HCT116 (cell line): ENCODE measurements around the gene DTYMK.
"Not testable (repeated sequence)": the region's sequence is repeated elsewhere in the genome, so short reads cannot be mapped to it uniquely, and the experiment has no call there.

Experiments used
- EGR1 ChIP-seq: IDR thresholded peaks from 2 replicates; pipeline ENCODE4 v1.6.1; 2012; ENCODE audit warnings: low read depth
- EZH2 ChIP-seq: fragments of 200-600 bp; sonication (generic); IDR thresholded peaks from 2 replicates; pipeline ENCODE4 v1.6.1; 2017; ENCODE audit warnings: antibody characterized with exemption, mixed run types
- JUND ChIP-seq: IDR thresholded peaks from 2 replicates; pipeline ENCODE4 v1.6.1; 2012
- MAX ChIP-seq: IDR thresholded peaks from 2 replicates; pipeline ENCODE4 v1.6.1; 2012
- POLR2A ChIP-seq: IDR thresholded peaks from 2 replicates; pipeline ENCODE4 v1.7.0; 2011; ENCODE audit warnings: borderline replicate concordance; ENCODE audit not compliant: insufficient read depth, insufficient read length; ENCODE audit errors: extremely low read depth
- POLR2AphosphoS5 ChIP-seq: IDR thresholded peaks from 2 replicates; pipeline ENCODE4 v1.6.1; 2011; ENCODE audit warnings: mild to moderate bottlenecking, low read depth, low read length, moderate library complexity
- REST ChIP-seq: IDR thresholded peaks from 2 replicates; pipeline ENCODE4 v1.6.1; 2012; ENCODE audit warnings: low read depth
- SIN3A ChIP-seq: IDR thresholded peaks from 2 replicates; pipeline ENCODE4 v1.6.1; 2012; ENCODE audit warnings: low read depth
- ZFX ChIP-seq: fragments of 450-650 bp; IDR thresholded peaks from 2 replicates; pipeline ENCODE4 v1.6.1; 2017
- ZNF274 ChIP-seq: fragments of 200-500 bp; sonication (Bioruptor generic); IDR thresholded peaks from 2 replicates; pipeline ENCODE4 v1.6.1; 2014; ENCODE audit warnings: mild to moderate bottlenecking, low read depth, low read length, inconsistent platforms
- TF ChIP-seq, protein P1 (sequence below), 3 experiments: fragments of 200-600 bp in 1 of 3; sonication (generic) in 1 of 3; IDR thresholded peaks in 2 of 3; conservative IDR thresholded peaks in 1 of 3; 2 replicates each; pipeline ENCODE4 v1.5.1; 2012 to 2017; ENCODE audit warnings: low read depth in 2 of 3, low read length in 2 of 3, antibody characterized with exemption in 1 of 3, borderline replicate concordance in 1 of 3, control low read depth in 1 of 3, mild to moderate bottlenecking in 1 of 3, mixed read lengths in 1 of 3, mixed run types in 1 of 3, moderate library complexity in 1 of 3; ENCODE audit not compliant: insufficient read depth in 1 of 3
- TF ChIP-seq, protein P2 (sequence below): IDR thresholded peaks from 2 replicates; pipeline ENCODE4 v1.6.1; 2011; ENCODE audit warnings: mild to moderate bottlenecking, low read length, moderate library complexity; ENCODE audit not compliant: insufficient replicate concordance; ENCODE audit errors: extremely low read depth

GRCh38 chr2:241662731-241663130 lies 23.9 kb downstream of the DTYMK start:
- TF ChIP-seq REST, POLR2A, SIN3A, EZH2, ZNF274, JUND, POLR2AphosphoS5, EGR1, ZFX, MAX: not testable (repeated sequence)
- TF ChIP-seq, protein P1, sequence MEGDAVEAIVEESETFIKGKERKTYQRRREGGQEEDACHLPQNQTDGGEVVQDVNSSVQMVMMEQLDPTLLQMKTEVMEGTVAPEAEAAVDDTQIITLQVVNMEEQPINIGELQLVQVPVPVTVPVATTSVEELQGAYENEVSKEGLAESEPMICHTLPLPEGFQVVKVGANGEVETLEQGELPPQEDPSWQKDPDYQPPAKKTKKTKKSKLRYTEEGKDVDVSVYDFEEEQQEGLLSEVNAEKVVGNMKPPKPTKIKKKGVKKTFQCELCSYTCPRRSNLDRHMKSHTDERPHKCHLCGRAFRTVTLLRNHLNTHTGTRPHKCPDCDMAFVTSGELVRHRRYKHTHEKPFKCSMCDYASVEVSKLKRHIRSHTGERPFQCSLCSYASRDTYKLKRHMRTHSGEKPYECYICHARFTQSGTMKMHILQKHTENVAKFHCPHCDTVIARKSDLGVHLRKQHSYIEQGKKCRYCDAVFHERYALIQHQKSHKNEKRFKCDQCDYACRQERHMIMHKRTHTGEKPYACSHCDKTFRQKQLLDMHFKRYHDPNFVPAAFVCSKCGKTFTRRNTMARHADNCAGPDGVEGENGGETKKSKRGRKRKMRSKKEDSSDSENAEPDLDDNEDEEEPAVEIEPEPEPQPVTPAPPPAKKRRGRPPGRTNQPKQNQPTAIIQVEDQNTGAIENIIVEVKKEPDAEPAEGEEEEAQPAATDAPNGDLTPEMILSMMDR (IDR thresholded peaks at IDR 0.05 in 2 of 3, conservative IDR thresholded peaks at IDR 0.05 in 1 of 3; ENCODE audit: borderline replicate concordance in 1 of 3, insufficient read depth in 1 of 3, low read depth in 2 of 3, low read length in 2 of 3): not testable (repeated sequence)
- TF ChIP-seq, protein P2, sequence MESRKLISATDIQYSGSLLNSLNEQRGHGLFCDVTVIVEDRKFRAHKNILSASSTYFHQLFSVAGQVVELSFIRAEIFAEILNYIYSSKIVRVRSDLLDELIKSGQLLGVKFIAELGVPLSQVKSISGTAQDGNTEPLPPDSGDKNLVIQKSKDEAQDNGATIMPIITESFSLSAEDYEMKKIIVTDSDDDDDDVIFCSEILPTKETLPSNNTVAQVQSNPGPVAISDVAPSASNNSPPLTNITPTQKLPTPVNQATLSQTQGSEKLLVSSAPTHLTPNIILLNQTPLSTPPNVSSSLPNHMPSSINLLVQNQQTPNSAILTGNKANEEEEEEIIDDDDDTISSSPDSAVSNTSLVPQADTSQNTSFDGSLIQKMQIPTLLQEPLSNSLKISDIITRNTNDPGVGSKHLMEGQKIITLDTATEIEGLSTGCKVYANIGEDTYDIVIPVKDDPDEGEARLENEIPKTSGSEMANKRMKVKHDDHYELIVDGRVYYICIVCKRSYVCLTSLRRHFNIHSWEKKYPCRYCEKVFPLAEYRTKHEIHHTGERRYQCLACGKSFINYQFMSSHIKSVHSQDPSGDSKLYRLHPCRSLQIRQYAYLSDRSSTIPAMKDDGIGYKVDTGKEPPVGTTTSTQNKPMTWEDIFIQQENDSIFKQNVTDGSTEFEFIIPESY: not testable (repeated sequence)
